C4-2B (cell line): ENCODE data around the gene COX8A.

Experiments
- H3K27ac ChIP-seq: fragments of 450-650 bp; 2 replicates; pipeline ENCODE4 v1.5.1; 2017
- CTCF ChIP-seq: fragments of 450-650 bp; conservative IDR thresholded peaks from 2 replicates; pipeline ENCODE4 v1.5.1; 2017; ENCODE audit warnings: mild to moderate bottlenecking
- ZFX ChIP-seq: fragments of 450-650 bp; IDR thresholded peaks from 2 replicates; pipeline ENCODE4 v1.6.1; 2017

Gene COX8A

GRCh38 chr11:63970902-63971301 lies 3.5 kb upstream of the COX8A start:
- no peak overlapping the region for H3K27ac ChIP-seq
- no peak for TF ChIP-seq ZFX

- peak overlapping the region; percentile 99; the same call in 1 of the 2 replicates for H3K27ac ChIP-seq
Observed at GRCh38 chr11:63973912-63974258, 535 bp upstream of the COX8A start.

- no peak overlapping the region for H3K27ac ChIP-seq
- no peak for TF ChIP-seq ZFX
- TF ChIP-seq CTCF: no peak
Observed at GRCh38 chr11:63978551-63979239, 4.3 kb downstream of the COX8A start.

- H3K27ac ChIP-seq: no peak overlapping the region
- TF ChIP-seq CTCF: no peak
Observed at GRCh38 chr11:63979426-63979825, 5.0 kb downstream of the COX8A start.

- no peak for TF ChIP-seq ZFX
- no peak for TF ChIP-seq CTCF
Observed at GRCh38 chr11:63985812-63986155, 11.4 kb downstream of the COX8A start.

GRCh38 chr11:63986156-63986931 lies 11.9 kb downstream of the COX8A start, which contains the start of gene OTUB1:
TSS of gene OTUB1 (plus strand) at chr11:63986438. CDS start at chr11:63986457, 19 bp downstream.
- H3K27ac ChIP-seq: peak within 1 kb of the TSS; percentile 89
- TF ChIP-seq ZFX (peak; percentile 54; the same call in 1 of the 2 replicates), CTCF (no peak)

More at GRCh38 chr11:63985812-63986155, 11.4 kb downstream of the COX8A start:
- peak overlapping the region; percentile 89 for H3K27ac ChIP-seq

- H3K27ac ChIP-seq: peak overlapping the region; percentile 89
- TF ChIP-seq CTCF (no peak), ZFX (0 out of 2 replicates have a peak, but pooled peaks have one; percentile 28)
Observed at GRCh38 chr11:63986932-63987513, 12.6 kb downstream of the COX8A start.

- H3K27ac ChIP-seq: no peak overlapping the region
- TF ChIP-seq ZFX (no peak), CTCF (no peak)
Observed at GRCh38 chr11:63991558-63991957, 17.1 kb downstream of the COX8A start.
